GM10248 (cell line): Measurements from ENCODE around the gene ZFP36.
A peak's percentile ranks its signal among the peaks of the same experiment; 100 is the strongest.

ENCODE experiments used
- CTCF ChIA-PET: fragments of 300-600 bp; sonication (Branson Sonifier 250); formaldehyde crosslinking; extraction: SDS; loops from one replicate; lab custom pipeline; 2021; ENCODE audit warnings: antibody characterized with exemption; lab: Yijun Ruan, JAX
- POLR2A ChIA-PET: fragments of 350-650 bp; sonication (Branson Sonifier 250); formaldehyde crosslinking; extraction: SDS; loops from one replicate; lab custom pipeline; 2020; ENCODE audit warnings: antibody characterized with exemption; lab: Yijun Ruan, JAX
- DNase-seq: peaks from one replicate; pipeline ENCODE4 v3.0.0; 2012; ENCODE audit errors: extremely low spot score
- TF ChIP-seq, protein P1 (sequence below): IDR thresholded peaks from 2 replicates; pipeline ENCODE4 v1.5.1; 2012; ENCODE audit warnings: mild to moderate bottlenecking, low read depth; ENCODE audit errors: extremely low read depth, missing control alignments, control extremely low read depth

Gene ZFP36

DNA sequence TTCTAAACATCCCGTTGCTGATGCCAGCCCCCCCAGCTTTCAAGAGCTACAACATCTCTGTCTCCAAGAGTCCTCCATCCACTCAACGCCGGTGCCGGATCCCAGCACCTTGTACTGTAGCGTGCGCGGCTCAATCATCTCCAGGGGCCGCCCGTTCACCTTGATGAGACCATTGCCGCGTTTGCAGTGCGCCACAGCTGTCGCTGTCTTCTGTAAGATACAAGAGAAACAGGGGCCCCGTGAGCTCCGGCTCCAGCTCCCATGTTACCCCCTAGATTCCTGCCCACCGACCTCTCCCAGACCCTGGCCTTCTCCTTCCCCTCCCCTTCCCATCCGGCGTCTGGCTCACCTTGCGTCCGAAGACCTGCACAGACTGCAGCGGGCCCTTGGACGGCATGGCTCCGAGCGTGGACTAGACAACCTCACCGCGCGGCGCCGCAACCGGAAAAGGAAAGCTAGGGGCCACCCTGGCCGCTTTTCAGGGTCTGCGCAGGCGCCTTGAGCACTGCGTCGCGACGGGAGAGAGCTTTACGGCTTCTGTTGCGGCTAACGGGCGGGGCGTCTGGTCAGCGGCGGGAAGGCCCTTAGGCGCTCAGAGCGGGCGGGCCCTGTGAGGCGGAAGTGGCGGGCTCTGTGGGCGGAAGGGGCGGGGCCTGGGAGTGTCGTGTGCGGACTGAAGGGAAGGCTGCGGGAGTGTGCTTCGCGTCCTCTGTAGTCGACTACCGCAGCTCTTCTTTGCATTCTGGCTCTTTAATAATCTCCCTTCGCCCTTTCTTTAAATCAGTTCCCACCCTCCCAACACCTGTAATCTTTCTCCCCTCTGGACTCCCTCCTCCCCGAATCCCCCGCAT is 29.1 kb downstream of the ZFP36 start, which contains the start of gene RPS16:
TSS of gene RPS16 (minus strand) at position 451 of the 851 bp plus-strand sequence. CDS start at position 397, 54 bp downstream.
- ChIA-PET CTCF (interaction anchor here (0.8 to 1.7 kb wide), 10 partner anchors 22 to 116 kb away, joined by 3 to 6 read pairs (median 4); partner anchors contain the start of genes EID2B, MED29 and PAF1), POLR2A (interaction anchor here (0.5 to 1.7 kb wide), 15 partner anchors 8 to 386 kb away, joined by 3 to 16 read pairs (median 5); partner anchors contain the start of genes MED29, PAF1, PLEKHG2 and SUPT5H)
- TF ChIP-seq, protein P1, sequence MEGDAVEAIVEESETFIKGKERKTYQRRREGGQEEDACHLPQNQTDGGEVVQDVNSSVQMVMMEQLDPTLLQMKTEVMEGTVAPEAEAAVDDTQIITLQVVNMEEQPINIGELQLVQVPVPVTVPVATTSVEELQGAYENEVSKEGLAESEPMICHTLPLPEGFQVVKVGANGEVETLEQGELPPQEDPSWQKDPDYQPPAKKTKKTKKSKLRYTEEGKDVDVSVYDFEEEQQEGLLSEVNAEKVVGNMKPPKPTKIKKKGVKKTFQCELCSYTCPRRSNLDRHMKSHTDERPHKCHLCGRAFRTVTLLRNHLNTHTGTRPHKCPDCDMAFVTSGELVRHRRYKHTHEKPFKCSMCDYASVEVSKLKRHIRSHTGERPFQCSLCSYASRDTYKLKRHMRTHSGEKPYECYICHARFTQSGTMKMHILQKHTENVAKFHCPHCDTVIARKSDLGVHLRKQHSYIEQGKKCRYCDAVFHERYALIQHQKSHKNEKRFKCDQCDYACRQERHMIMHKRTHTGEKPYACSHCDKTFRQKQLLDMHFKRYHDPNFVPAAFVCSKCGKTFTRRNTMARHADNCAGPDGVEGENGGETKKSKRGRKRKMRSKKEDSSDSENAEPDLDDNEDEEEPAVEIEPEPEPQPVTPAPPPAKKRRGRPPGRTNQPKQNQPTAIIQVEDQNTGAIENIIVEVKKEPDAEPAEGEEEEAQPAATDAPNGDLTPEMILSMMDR: no peak
- DNase-seq: peak; percentile 97

GRCh38 chr19:39436350-39436716 is 29.7 kb downstream of the ZFP36 start:
- TF ChIP-seq, protein P1: no peak
- POLR2A ChIA-PET: interaction anchor here (0.5 to 1.7 kb wide), 15 partner anchors 8 to 385 kb away, joined by 3 to 16 read pairs (median 5); partner anchors contain the start of genes MED29, PAF1, PLEKHG2 and SUPT5H
- CTCF ChIA-PET: interaction anchor here (0.8 to 1.7 kb wide), 9 partner anchors 22 to 115 kb away, joined by 3 to 6 read pairs (median 4); partner anchors contain the start of genes EID2B, MED29 and PAF1
- no peak for DNase-seq

DNA sequence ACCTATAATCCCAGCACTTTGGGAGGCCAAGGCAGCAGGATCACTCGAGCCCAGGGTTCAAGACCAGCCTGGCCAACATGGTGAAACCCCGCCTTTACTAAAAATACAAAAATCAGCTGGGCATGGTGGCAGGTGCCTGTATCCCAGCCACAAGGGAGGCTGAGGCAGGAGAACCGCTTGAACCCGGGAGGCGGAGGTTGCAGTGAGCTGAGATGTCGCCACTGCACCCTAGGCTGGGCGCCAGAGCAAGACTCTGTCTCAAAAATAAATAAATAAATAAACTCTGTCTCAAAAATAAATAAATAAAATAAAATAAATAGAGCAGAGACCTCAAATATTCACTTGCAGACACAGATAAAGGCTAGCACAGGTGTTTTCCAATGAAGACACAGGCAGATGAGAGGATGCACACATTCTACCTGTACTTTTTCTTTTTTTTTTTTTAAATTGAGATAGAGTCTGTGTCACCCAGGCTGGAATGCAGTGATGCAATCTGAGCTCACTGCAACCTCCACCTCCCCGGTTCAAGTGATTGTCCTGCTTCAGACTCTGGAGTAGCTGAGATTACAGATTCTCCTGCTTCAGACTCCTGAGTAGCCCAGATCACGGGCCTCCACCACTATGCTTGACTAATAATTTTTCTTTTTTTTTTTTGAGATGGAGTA is 31.8 kb downstream of the ZFP36 start:
- ChIA-PET POLR2A (no interaction called here), CTCF (interaction anchor here (1.0 to 3.9 kb wide), 7 partner anchors 8 to 104 kb away, joined by 3 to 38 read pairs (median 3); partner anchors contain the start of gene EID2B)
- TF ChIP-seq, protein P1: no peak
- no peak for DNase-seq

DNA sequence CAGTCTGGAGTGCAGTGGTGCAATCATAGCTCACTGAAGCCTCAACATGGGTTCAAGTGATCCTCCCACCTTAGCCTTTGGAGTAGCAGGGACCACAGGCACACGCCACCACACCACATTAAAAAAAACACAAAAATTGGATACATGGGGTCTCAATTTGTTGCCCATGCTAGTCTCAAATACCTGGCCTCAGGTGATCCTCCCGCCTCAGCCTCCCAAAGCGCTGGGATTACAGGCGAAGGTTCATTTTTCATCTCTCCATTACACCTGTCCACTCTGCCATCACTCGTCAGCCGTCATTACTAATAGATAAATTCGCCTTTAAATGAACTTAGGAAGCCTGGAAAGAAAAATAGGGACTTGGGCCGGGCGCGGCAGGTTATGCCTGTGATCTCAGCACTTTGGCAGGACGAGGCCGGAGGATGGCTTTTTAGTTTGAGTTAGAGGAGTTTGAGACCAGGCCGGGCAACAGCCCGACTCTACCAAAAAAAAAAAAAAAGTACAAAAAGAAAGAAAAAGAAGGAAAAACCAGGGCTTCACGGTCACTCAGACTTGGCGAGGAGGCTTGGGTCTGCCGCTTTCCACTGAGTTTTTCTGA is 38.0 kb downstream of the ZFP36 start:
- DNase-seq: no peak
- TF ChIP-seq, protein P1: no peak
- CTCF ChIA-PET: interaction anchor here (1.0 to 2.8 kb wide), 3 partner anchors 30 to 58 kb away, joined by 3 to 7 read pairs (median 4); no protein-coding TSS in a partner anchor
- POLR2A ChIA-PET: interaction anchor here (0.6 to 1.6 kb wide), 9 partner anchors 9 to 1923 kb away, joined by 3 to 16 read pairs (median 4); partner anchors contain the start of gene RPS16

- TF ChIP-seq, protein P1: no peak
- ChIA-PET POLR2A (interaction anchor here (0.6 to 1.6 kb wide), 4 partner anchors 10 to 594 kb away, joined by 3 to 16 read pairs (median 7); partner anchors contain the start of gene RPS16), CTCF (interaction anchor here (1.0 to 2.8 kb wide), 4 partner anchors 29 to 88 kb away, joined by 3 to 7 read pairs (median 4); no protein-coding TSS in a partner anchor)
- peak; percentile 98 for DNase-seq
Observed at GRCh38 chr19:39445196-39446111, 38.8 kb downstream of the ZFP36 start, which contains the start of gene SUPT5H. TSS of gene SUPT5H (plus strand) at chr19:39445582. CDS start at chr19:39445891, 309 bp downstream.
